ENCODE data around the gene SMURF2.

DNA sequence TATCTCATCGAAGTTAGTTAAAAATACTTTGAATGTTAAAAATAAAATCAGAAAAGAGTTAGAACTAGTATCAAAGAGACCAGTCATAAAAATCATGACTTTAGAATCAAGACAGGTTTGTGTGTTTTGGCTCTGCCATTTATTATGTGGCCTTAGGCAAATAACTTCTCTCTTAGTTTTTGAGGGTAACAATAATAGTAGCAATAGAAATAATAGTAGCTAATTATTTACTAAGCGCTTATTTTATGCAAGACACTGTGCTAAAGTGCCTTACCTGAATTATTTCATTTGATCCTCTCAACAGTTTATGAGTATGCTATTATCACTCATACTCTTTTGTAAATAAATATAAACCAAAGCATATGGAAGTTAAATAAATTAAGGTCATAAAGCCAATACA lies 77.0 kb downstream of the SMURF2 start:
- TF ChIP-seq, protein P1, sequence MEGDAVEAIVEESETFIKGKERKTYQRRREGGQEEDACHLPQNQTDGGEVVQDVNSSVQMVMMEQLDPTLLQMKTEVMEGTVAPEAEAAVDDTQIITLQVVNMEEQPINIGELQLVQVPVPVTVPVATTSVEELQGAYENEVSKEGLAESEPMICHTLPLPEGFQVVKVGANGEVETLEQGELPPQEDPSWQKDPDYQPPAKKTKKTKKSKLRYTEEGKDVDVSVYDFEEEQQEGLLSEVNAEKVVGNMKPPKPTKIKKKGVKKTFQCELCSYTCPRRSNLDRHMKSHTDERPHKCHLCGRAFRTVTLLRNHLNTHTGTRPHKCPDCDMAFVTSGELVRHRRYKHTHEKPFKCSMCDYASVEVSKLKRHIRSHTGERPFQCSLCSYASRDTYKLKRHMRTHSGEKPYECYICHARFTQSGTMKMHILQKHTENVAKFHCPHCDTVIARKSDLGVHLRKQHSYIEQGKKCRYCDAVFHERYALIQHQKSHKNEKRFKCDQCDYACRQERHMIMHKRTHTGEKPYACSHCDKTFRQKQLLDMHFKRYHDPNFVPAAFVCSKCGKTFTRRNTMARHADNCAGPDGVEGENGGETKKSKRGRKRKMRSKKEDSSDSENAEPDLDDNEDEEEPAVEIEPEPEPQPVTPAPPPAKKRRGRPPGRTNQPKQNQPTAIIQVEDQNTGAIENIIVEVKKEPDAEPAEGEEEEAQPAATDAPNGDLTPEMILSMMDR (IDR thresholded peaks at IDR 0.05): no peak
- TF ChIP-seq POLR2A (IDR thresholded peaks at IDR 0.05): no peak

All from uterus (tissue), 2 donors.